Panc1 (cell line): ENCODE measurements around the gene ALS2CL. TPM values are rescaled to one million over a fixed set of nuclear protein-coding genes. Genes with fewer than 3 reads are reported as not detected.

Experiments
- ATAC-seq: fragments of 200-7000 bp; cut with Tn5 transposase; 2 replicates; pipeline ENCODE4 v1.9.1; 2020; ENCODE audit warnings: mild to moderate bottlenecking, moderate library complexity
- BruUV-seq: library from RNA; stranded (reverse); fragments of 400-500 nt; replicated peaks from 2 replicates; lab custom pipeline; 2021; lab: Mats Ljungman, UMichigan
- CTCF ChIA-PET: fragments of 300-600 bp; sonication (Branson Sonifier 250); formaldehyde crosslinking; loops from one replicate; lab custom pipeline; 2022; ENCODE audit warnings: antibody characterized with exemption; lab: Charles Lee
- POLR2A ChIA-PET: fragments of 300-600 bp; sonication (Branson Sonifier 250); formaldehyde crosslinking; loops from one replicate; lab custom pipeline; 2022; ENCODE audit warnings: antibody characterized with exemption; lab: Charles Lee
- DNase-seq: peaks from one replicate; pipeline ENCODE4 v3.0.0-alpha.2; 2010; ENCODE audit warnings: low read depth, low spot score
- H3K27ac ChIP-seq: 2 replicates; pipeline ENCODE4 v1.5.1; 2011; ENCODE audit warnings: mild to moderate bottlenecking, low read length, inconsistent platforms
- H3K27me3 ChIP-seq: fragments of 200-500 bp; sonication (Bioruptor generic); 2 replicates; pipeline ENCODE4 v1.6.0; 2014; ENCODE audit warnings: low read length, inconsistent platforms; ENCODE audit not compliant: control insufficient read depth, insufficient read depth
- H3K36me3 ChIP-seq: fragments of 200-500 bp; sonication (Bioruptor generic); 2 replicates; pipeline ENCODE4 v1.5.1; 2014; ENCODE audit warnings: inconsistent platforms, mild to moderate bottlenecking, low read length, moderate library complexity; ENCODE audit not compliant: control insufficient read depth, insufficient read depth
- H3K4me1 ChIP-seq: 2 replicates; pipeline ENCODE4 v1.5.1; 2011; ENCODE audit warnings: inconsistent platforms, mild to moderate bottlenecking, low read length, moderate library complexity; ENCODE audit not compliant: control insufficient read depth, insufficient read depth
- H3K4me3 ChIP-seq, 2 experiments: 2 replicates each; pipeline ENCODE4 v1.5.1; 2011 to 2012; ENCODE audit warnings: low read depth in 2 of 2, low read length in 2 of 2, mild to moderate bottlenecking in 2 of 2, inconsistent platforms in 1 of 2, moderate library complexity in 1 of 2
- H3K9me3 ChIP-seq: fragments of 200-500 bp; sonication (Bioruptor generic); 2 replicates; pipeline ENCODE4 v1.5.1; 2014; ENCODE audit warnings: low read depth, mild to moderate bottlenecking, inconsistent platforms, low read length, moderate library complexity; ENCODE audit not compliant: control insufficient read depth, insufficient read depth
- POLR2AphosphoS5 ChIP-seq: IDR thresholded peaks from 2 replicates; pipeline ENCODE4 v1.6.1; 2012; ENCODE audit warnings: mild to moderate bottlenecking, low read depth, low read length, moderate library complexity
- SIN3A ChIP-seq: IDR thresholded peaks from 2 replicates; pipeline ENCODE4 v1.6.1; 2012; ENCODE audit warnings: low read depth, mild to moderate bottlenecking, low read length, moderate library complexity, borderline replicate concordance; ENCODE audit not compliant: insufficient read depth
- TCF7L2 ChIP-seq: IDR thresholded peaks from 2 replicates; pipeline ENCODE4 v1.6.1; 2011; ENCODE audit warnings: mild to moderate bottlenecking, low read depth, low read length, inconsistent platforms
- in situ Hi-C: cut with HindIII; loops from 2 replicates; pipeline ENCODE4 v1.10.0; 2016; ENCODE audit warnings: low sequenced_read_pairs, low pct_unique_long_range_greater_than_20kb
- intact Hi-C: fragments of 100-400 bp; cut with micrococcal nuclease; formaldehyde crosslinking; loops from one replicate; pipeline ENCODE4 v1.10.0; 2022; ENCODE audit not compliant: unreplicated experiment
- total RNA-seq: library from RNA; stranded (reverse); gene quantifications from one replicate; pipeline ENCODE4 v1.2.1, GENCODE V29; 2021; ENCODE audit not compliant: unreplicated experiment
- TF ChIP-seq, protein P1 (sequence below), 2 experiments: IDR thresholded peaks; 2 replicates each; pipeline ENCODE4 v1.6.1; 2011 to 2012; ENCODE audit warnings: low read depth in 2 of 2, control low read depth in 1 of 2, low read length in 1 of 2, mild to moderate bottlenecking in 1 of 2, moderate library complexity in 1 of 2; ENCODE audit not compliant: insufficient read depth in 1 of 2
- TF ChIP-seq, protein P2 (sequence below): fragments of 450-650 bp; IDR thresholded peaks from 2 replicates; pipeline ENCODE4 v1.5.1; 2017; ENCODE audit warnings: mild to moderate bottlenecking

The ALS2CL gene
- total RNA-seq, 1 experiment from 2014 or later: 2.7 TPM

DNA sequence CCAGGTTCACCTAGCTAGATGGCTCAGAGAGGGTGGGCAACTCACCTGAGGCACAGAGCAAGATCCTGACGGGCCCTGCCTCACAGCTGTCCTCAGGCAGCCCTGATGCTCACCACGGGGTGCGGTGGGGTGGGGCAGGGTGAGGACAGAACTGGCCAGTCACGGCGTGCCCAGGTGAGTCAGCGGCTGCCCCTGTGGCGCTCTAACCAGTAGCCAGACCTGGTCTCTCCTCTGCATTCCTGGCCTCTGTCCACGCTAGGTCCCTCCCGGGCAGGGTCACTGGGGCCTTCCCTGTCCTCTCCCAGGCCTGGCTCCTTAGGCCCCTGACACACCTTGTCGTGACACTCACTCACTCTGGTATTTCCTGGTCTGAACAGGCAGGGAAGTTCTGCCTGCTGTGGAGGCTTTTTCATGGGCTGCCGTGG lies 901 bp downstream of the ALS2CL start:
- intact Hi-C loops: no loop called here
- BruUV-seq: no TSS peak
- CTCF ChIA-PET: no interaction called here

DNA sequence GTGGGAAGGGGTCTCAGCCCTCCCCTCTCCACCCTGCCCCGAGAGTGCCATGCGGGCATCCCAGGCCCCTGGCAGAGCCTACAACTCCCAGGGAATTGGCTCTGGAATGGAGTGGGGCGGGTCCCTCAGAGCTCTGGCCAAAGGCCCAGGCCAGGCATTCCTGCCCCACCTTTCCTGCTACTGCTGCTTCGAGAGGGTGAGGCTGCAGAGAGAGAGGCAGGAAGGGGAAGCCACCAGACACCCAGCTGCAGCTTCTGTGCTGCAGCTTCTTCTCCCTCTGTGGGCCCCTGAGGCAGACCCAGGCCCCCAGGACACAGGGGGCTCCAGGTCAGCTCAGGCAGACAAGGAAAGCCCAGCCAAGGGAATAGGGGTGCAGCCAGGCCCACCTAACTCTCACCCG lies 2.7 kb downstream of the ALS2CL start:
- no peak for ATAC-seq
- in situ Hi-C loops (no loop called here), intact Hi-C loops (no loop called here)
- Histone ChIP-seq H3K27ac (no peak overlapping the region), H3K4me3 (no peak overlapping the region), H3K4me1 (no peaks in the 10 kb centered on the region), H3K36me3 (no peaks in the 10 kb centered on the region), H3K27me3 (no peaks in the 10 kb centered on the region), H3K9me3 (no peaks in the 10 kb centered on the region)
- TF ChIP-seq POLR2AphosphoS5 (no peak), TCF7L2 (no peak), SIN3A (no peak)
- TF ChIP-seq, protein P1, sequence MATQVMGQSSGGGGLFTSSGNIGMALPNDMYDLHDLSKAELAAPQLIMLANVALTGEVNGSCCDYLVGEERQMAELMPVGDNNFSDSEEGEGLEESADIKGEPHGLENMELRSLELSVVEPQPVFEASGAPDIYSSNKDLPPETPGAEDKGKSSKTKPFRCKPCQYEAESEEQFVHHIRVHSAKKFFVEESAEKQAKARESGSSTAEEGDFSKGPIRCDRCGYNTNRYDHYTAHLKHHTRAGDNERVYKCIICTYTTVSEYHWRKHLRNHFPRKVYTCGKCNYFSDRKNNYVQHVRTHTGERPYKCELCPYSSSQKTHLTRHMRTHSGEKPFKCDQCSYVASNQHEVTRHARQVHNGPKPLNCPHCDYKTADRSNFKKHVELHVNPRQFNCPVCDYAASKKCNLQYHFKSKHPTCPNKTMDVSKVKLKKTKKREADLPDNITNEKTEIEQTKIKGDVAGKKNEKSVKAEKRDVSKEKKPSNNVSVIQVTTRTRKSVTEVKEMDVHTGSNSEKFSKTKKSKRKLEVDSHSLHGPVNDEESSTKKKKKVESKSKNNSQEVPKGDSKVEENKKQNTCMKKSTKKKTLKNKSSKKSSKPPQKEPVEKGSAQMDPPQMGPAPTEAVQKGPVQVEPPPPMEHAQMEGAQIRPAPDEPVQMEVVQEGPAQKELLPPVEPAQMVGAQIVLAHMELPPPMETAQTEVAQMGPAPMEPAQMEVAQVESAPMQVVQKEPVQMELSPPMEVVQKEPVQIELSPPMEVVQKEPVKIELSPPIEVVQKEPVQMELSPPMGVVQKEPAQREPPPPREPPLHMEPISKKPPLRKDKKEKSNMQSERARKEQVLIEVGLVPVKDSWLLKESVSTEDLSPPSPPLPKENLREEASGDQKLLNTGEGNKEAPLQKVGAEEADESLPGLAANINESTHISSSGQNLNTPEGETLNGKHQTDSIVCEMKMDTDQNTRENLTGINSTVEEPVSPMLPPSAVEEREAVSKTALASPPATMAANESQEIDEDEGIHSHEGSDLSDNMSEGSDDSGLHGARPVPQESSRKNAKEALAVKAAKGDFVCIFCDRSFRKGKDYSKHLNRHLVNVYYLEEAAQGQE (IDR thresholded peaks at IDR 0.05; ENCODE audit: insufficient read depth in 1 of 2, low read depth in 2 of 2, low read length in 1 of 2): no peak
- TF ChIP-seq, protein P2, sequence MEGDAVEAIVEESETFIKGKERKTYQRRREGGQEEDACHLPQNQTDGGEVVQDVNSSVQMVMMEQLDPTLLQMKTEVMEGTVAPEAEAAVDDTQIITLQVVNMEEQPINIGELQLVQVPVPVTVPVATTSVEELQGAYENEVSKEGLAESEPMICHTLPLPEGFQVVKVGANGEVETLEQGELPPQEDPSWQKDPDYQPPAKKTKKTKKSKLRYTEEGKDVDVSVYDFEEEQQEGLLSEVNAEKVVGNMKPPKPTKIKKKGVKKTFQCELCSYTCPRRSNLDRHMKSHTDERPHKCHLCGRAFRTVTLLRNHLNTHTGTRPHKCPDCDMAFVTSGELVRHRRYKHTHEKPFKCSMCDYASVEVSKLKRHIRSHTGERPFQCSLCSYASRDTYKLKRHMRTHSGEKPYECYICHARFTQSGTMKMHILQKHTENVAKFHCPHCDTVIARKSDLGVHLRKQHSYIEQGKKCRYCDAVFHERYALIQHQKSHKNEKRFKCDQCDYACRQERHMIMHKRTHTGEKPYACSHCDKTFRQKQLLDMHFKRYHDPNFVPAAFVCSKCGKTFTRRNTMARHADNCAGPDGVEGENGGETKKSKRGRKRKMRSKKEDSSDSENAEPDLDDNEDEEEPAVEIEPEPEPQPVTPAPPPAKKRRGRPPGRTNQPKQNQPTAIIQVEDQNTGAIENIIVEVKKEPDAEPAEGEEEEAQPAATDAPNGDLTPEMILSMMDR: no peak
- CTCF ChIA-PET: no interaction called here
- POLR2A ChIA-PET: no interaction called here
- BruUV-seq: no TSS peak
- DNase-seq: no peak

More for the DNA sequence above, 901 bp downstream of the ALS2CL start:
- Histone ChIP-seq H3K9me3 (no peaks in the 10 kb centered on the region), H3K27ac (no peak overlapping the region), H3K4me3 (peak overlapping the region; percentile 55 to 68), H3K36me3 (no peaks in the 10 kb centered on the region), H3K4me1 (no peaks in the 10 kb centered on the region), H3K27me3 (no peaks in the 10 kb centered on the region)
- in situ Hi-C loops: no loop called here
- DNase-seq (no peak), ATAC-seq (peak; percentile 18)
- TF ChIP-seq, protein P1 (IDR thresholded peaks at IDR 0.05; ENCODE audit: insufficient read depth in 1 of 2, low read depth in 2 of 2, low read length in 1 of 2): no peak
- TF ChIP-seq TCF7L2: no peak
- TF ChIP-seq, protein P2: no peak
- no peak for TF ChIP-seq SIN3A
- TF ChIP-seq POLR2AphosphoS5: no peak
- POLR2A ChIA-PET: no interaction called here
